H1 (cell line): ENCODE measurements around the gene STT3A.

Experiments
- BRCA1 ChIP-seq: IDR thresholded peaks from 2 replicates; pipeline ENCODE4 v1.6.1; 2012; ENCODE audit warnings: low read depth, low read length, improper control_type of control experiment
- CEBPB ChIP-seq: IDR thresholded peaks from 2 replicates; pipeline ENCODE4 v1.6.1; 2012; ENCODE audit warnings: low read depth, low read length
- EZH2 ChIP-seq: fragments of 200-600 bp; sonication (generic); IDR thresholded peaks from 2 replicates; pipeline ENCODE4 v1.7.1; 2012; ENCODE audit warnings: low read depth, mild to moderate bottlenecking, moderate library complexity, low read length, inconsistent platforms; ENCODE audit not compliant: severe bottlenecking
- JUN ChIP-seq: IDR thresholded peaks from 2 replicates; pipeline ENCODE4 v1.6.1; 2011; ENCODE audit warnings: low read depth, mild to moderate bottlenecking, improper control_type of control experiment, low read length
- RFX5 ChIP-seq: IDR thresholded peaks from 2 replicates; pipeline ENCODE4 v1.6.1; 2011; ENCODE audit warnings: low read depth, low read length, improper control_type of control experiment, borderline replicate concordance
- SIN3A ChIP-seq, 2 experiments: IDR thresholded peaks in 1 of 2; conservative IDR thresholded peaks in 1 of 2; 2 replicates each; pipeline ENCODE4 v1.6.1; 2011 to 2012; ENCODE audit warnings: low read length in 2 of 2, improper control_type of control experiment in 1 of 2, low read depth in 1 of 2, mild to moderate bottlenecking in 1 of 2
- TAF1 ChIP-seq: IDR thresholded peaks from 2 replicates; pipeline ENCODE4 v1.6.1; 2011; ENCODE audit warnings: mild to moderate bottlenecking, low read depth, low read length
- TF ChIP-seq, protein P1 (sequence below), 3 experiments: IDR thresholded peaks; 1 replicate in 2 of 3; 2 replicates in 1 of 3; pipeline versions ENCODE4 v1.5.1 to v1.6.1; 2011; ENCODE audit warnings: low read length in 3 of 3, mild to moderate bottlenecking in 3 of 3, inconsistent platforms in 2 of 3, low read depth in 1 of 3, moderate library complexity in 1 of 3; ENCODE audit not compliant: insufficient read depth in 1 of 3; ENCODE audit errors: control extremely low read depth in 1 of 3
- TF ChIP-seq, protein P2 (sequence below): IDR thresholded peaks from 2 replicates; pipeline ENCODE4 v1.6.1; 2011; ENCODE audit warnings: low read length, improper control_type of control experiment
- TF ChIP-seq, protein P3 (sequence below): IDR thresholded peaks from 2 replicates; pipeline ENCODE4 v1.6.1; 2012; ENCODE audit warnings: inconsistent platforms

DNA sequence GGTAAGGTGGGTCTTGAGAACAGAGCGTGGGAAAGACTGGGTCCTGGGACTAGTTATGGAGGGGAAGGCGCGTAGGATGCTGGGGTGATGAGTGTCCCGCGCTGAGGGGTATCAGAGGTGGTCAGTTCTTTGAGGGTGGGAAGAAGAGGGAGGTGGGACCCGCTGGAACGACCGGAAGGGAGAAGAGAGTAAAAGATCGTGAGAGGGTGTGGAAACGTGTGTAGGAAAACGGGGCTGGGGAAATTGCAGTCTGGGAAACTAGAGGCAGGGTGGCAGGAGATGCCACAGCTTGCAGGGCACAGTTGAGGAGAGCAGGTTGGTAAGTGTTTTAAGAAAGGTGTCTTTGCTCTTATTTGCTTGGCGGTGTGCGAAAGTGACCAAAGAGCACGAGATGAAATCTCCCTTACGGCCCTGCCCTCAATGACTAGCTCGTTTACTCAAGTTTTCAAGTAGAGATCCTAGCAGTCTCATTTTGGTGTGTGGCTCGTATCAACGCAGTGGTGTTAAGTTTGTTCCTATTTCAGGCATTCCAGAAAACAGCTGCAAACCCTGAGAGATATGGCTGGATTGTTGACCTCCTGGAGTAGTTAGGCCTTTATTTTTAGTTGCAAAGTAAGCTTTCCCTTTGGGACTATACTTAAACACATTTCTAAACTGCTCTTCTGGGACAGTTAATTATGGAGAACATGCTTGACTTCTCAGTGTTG, 615 bp downstream of the STT3A start:
- TF ChIP-seq RFX5 (no peak), BRCA1 (no peak), SIN3A (conservative IDR thresholded peaks at IDR 0.05 in 1 of 2, IDR thresholded peaks at IDR 0.05 in 1 of 2; ENCODE audit: low read depth in 1 of 2, low read length in 2 of 2) (peak in 1 of 2 experiments; percentile 1; a peak in 1 of 4 replicates), JUN (no peak), EZH2 (no peak), TAF1 (no peak), CEBPB (no peak)
- TF ChIP-seq, protein P1, sequence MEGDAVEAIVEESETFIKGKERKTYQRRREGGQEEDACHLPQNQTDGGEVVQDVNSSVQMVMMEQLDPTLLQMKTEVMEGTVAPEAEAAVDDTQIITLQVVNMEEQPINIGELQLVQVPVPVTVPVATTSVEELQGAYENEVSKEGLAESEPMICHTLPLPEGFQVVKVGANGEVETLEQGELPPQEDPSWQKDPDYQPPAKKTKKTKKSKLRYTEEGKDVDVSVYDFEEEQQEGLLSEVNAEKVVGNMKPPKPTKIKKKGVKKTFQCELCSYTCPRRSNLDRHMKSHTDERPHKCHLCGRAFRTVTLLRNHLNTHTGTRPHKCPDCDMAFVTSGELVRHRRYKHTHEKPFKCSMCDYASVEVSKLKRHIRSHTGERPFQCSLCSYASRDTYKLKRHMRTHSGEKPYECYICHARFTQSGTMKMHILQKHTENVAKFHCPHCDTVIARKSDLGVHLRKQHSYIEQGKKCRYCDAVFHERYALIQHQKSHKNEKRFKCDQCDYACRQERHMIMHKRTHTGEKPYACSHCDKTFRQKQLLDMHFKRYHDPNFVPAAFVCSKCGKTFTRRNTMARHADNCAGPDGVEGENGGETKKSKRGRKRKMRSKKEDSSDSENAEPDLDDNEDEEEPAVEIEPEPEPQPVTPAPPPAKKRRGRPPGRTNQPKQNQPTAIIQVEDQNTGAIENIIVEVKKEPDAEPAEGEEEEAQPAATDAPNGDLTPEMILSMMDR (IDR thresholded peaks at IDR 0.05; ENCODE audit: control extremely low read depth in 1 of 3, insufficient read depth in 1 of 3, low read depth in 1 of 3, low read length in 3 of 3), result no peak
- TF ChIP-seq, protein P2, sequence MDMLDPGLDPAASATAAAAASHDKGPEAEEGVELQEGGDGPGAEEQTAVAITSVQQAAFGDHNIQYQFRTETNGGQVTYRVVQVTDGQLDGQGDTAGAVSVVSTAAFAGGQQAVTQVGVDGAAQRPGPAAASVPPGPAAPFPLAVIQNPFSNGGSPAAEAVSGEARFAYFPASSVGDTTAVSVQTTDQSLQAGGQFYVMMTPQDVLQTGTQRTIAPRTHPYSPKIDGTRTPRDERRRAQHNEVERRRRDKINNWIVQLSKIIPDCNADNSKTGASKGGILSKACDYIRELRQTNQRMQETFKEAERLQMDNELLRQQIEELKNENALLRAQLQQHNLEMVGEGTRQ, result no peak
- TF ChIP-seq, protein P3, sequence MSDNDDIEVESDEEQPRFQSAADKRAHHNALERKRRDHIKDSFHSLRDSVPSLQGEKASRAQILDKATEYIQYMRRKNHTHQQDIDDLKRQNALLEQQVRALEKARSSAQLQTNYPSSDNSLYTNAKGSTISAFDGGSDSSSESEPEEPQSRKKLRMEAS, result no peak
